ENCODE measurements around the gene TANGO2.

Gene TANGO2

GRCh38 chr22:20031732-20032406 is 11.0 kb downstream of the TANGO2 start:
- no peak overlapping the region for H3K4me3 ChIP-seq (ENCODE audit: low read depth, low read length)
- no peak for TF ChIP-seq MYC (IDR thresholded peaks at IDR 0.05; ENCODE audit: low read depth, low read length)
- TF ChIP-seq CTCF (IDR thresholded peaks at IDR 0.05; ENCODE audit: low read depth, low read length): no peak
- TF ChIP-seq MAX (IDR thresholded peaks at IDR 0.05; ENCODE audit: low read depth, low read length): no peak
- no peak for TF ChIP-seq POLR2A (IDR thresholded peaks at IDR 0.05; ENCODE audit: extremely low read depth, insufficient read length)
- no peak for DNase-seq (ENCODE audit: low read depth)

- H3K4me3 ChIP-seq (ENCODE audit: low read depth, low read length): no peak overlapping the region
- no peak for DNase-seq (ENCODE audit: low read depth)
These were observed 11.6 kb downstream of the TANGO2 start for GRCh38 chr22:20032407-20032991.

GRCh38 chr22:20033045-20033706 is 12.3 kb downstream of the TANGO2 start:
- H3K4me3 ChIP-seq (ENCODE audit: low read depth, low read length): no peak overlapping the region
- no peak for TF ChIP-seq POLR2A (IDR thresholded peaks at IDR 0.05; ENCODE audit: extremely low read depth, insufficient read length)
- TF ChIP-seq MYC (IDR thresholded peaks at IDR 0.05; ENCODE audit: low read depth, low read length): no peak
- no peak for TF ChIP-seq CTCF (IDR thresholded peaks at IDR 0.05; ENCODE audit: low read depth, low read length)
- TF ChIP-seq MAX (IDR thresholded peaks at IDR 0.05; ENCODE audit: low read depth, low read length): no peak
- DNase-seq (ENCODE audit: low read depth): no peak

More at GRCh38 chr22:20032407-20032991, 11.6 kb downstream of the TANGO2 start:
- TF ChIP-seq MAX (IDR thresholded peaks at IDR 0.05; ENCODE audit: low read depth, low read length) (no peak), CTCF (IDR thresholded peaks at IDR 0.05; ENCODE audit: low read depth, low read length) (no peak), POLR2A (IDR thresholded peaks at IDR 0.05; ENCODE audit: extremely low read depth, insufficient read length) (no peak), MYC (IDR thresholded peaks at IDR 0.05; ENCODE audit: low read depth, low read length) (no peak)

GRCh38 chr22:20034143-20034542 is 13.2 kb downstream of the TANGO2 start:
- no peak for DNase-seq (ENCODE audit: low read depth)
- TF ChIP-seq CTCF (IDR thresholded peaks at IDR 0.05; ENCODE audit: low read depth, low read length) (no peak), MYC (IDR thresholded peaks at IDR 0.05; ENCODE audit: low read depth, low read length) (no peak), MAX (IDR thresholded peaks at IDR 0.05; ENCODE audit: low read depth, low read length) (no peak), POLR2A (IDR thresholded peaks at IDR 0.05; ENCODE audit: extremely low read depth, insufficient read length) (no peak)

GRCh38 chr22:20035375-20036083 is 14.6 kb downstream of the TANGO2 start:
- DNase-seq (ENCODE audit: low read depth): no peak
- no peak overlapping the region for H3K4me3 ChIP-seq (ENCODE audit: low read depth, low read length)
- TF ChIP-seq POLR2A (IDR thresholded peaks at IDR 0.05; ENCODE audit: extremely low read depth, insufficient read length): no peak
- no peak for TF ChIP-seq MYC (IDR thresholded peaks at IDR 0.05; ENCODE audit: low read depth, low read length)
- TF ChIP-seq CTCF (IDR thresholded peaks at IDR 0.05; ENCODE audit: low read depth, low read length): no peak
- TF ChIP-seq MAX (IDR thresholded peaks at IDR 0.05; ENCODE audit: low read depth, low read length): no peak

More at GRCh38 chr22:20034143-20034542, 13.2 kb downstream of the TANGO2 start:
- no peak overlapping the region for H3K4me3 ChIP-seq (ENCODE audit: low read depth, low read length)

All from NB4 (cell line).